Epithelial cell of prostate (primary cell): ENCODE data around the gene CHST15.
"Not testable (repeated sequence)": the region's sequence is repeated elsewhere in the genome, so short reads cannot be mapped to it uniquely, and the experiment has no call there.

Experiments used
- DNase-seq: peaks from one replicate; pipeline ENCODE4 v3.0.0-alpha.2; 2011; ENCODE audit warnings: low read depth, low spot score
- H3K27ac ChIP-seq: fragments of 450-650 bp; 2 replicates; pipeline ENCODE4 v1.5.1; 2017; ENCODE audit warnings: mild to moderate bottlenecking

The CHST15 gene

GRCh38 chr10:124104011-124104627 lies 10.7 kb upstream of the CHST15 start:
- no peak overlapping the region for H3K27ac ChIP-seq
- no peak for DNase-seq

GRCh38 chr10:124101351-124101750 lies 8.0 kb upstream of the CHST15 start:
- no peak for DNase-seq
- no peak overlapping the region for H3K27ac ChIP-seq

- not testable (repeated sequence) for DNase-seq
Measured at GRCh38 chr10:124100651-124101050, 7.3 kb upstream of the CHST15 start.

GRCh38 chr10:124100124-124100523 lies 6.7 kb upstream of the CHST15 start:
- DNase-seq: no peak
- no peak overlapping the region for H3K27ac ChIP-seq

More at GRCh38 chr10:124100651-124101050, 7.3 kb upstream of the CHST15 start:
- H3K27ac ChIP-seq: not testable (repeated sequence)

GRCh38 chr10:124099604-124100003 lies 6.2 kb upstream of the CHST15 start:
- no peak overlapping the region for H3K27ac ChIP-seq

GRCh38 chr10:124098575-124098974 lies 5.2 kb upstream of the CHST15 start:
- DNase-seq: no peak
- no peak overlapping the region for H3K27ac ChIP-seq

More at GRCh38 chr10:124099604-124100003, 6.2 kb upstream of the CHST15 start:
- DNase-seq: no peak

- DNase-seq: no peak
- no peak overlapping the region for H3K27ac ChIP-seq
Measured at GRCh38 chr10:124097883-124098282, 4.5 kb upstream of the CHST15 start.

GRCh38 chr10:124096494-124096893 lies 3.1 kb upstream of the CHST15 start:
- DNase-seq: no peak
- no peak overlapping the region for H3K27ac ChIP-seq

- DNase-seq, H3K27ac ChIP-seq: not testable (repeated sequence)
Measured at GRCh38 chr10:124095801-124096200, 2.4 kb upstream of the CHST15 start.

GRCh38 chr10:124095096-124095495 lies 1.7 kb upstream of the CHST15 start:
- DNase-seq: no peak
- no peak overlapping the region for H3K27ac ChIP-seq

GRCh38 chr10:124094419-124094785 lies 1.0 kb upstream of the CHST15 start:
- no peak for DNase-seq
- peak overlapping the region; percentile 85 for H3K27ac ChIP-seq

- peak overlapping the region; percentile 85 for H3K27ac ChIP-seq
- DNase-seq: not testable (repeated sequence)
Measured at GRCh38 chr10:124093774-124094418, 498 bp upstream of the CHST15 start.

GRCh38 chr10:124092250-124092859 lies 1.0 kb downstream of the CHST15 start:
- H3K27ac ChIP-seq: peak overlapping the region; percentile 85
- no peak for DNase-seq

GRCh38 chr10:124091646-124092249 lies 1.6 kb downstream of the CHST15 start:
- DNase-seq: no peak
- peak overlapping the region; percentile 85 for H3K27ac ChIP-seq

- H3K27ac ChIP-seq: no peak overlapping the region
Measured at GRCh38 chr10:124090601-124091209, 2.7 kb downstream of the CHST15 start.

GRCh38 chr10:124089859-124090258 lies 3.5 kb downstream of the CHST15 start:
- DNase-seq: no peak
- no peak overlapping the region for H3K27ac ChIP-seq

More at GRCh38 chr10:124090601-124091209, 2.7 kb downstream of the CHST15 start:
- DNase-seq: no peak

GRCh38 chr10:124088915-124089314 lies 4.5 kb downstream of the CHST15 start:
- DNase-seq: no peak
- no peak overlapping the region for H3K27ac ChIP-seq

GRCh38 chr10:124087672-124088634 lies 5.4 kb downstream of the CHST15 start:
- DNase-seq: no peak
- H3K27ac ChIP-seq: no peak overlapping the region

- DNase-seq: no peak
Measured at GRCh38 chr10:124086787-124087671, 6.4 kb downstream of the CHST15 start.

More at GRCh38 chr10:124086787-124087671, 6.4 kb downstream of the CHST15 start:
- H3K27ac ChIP-seq: no peak overlapping the region
